ENCODE measurements around the gene SPATS2L. TPM values are rescaled to one million over a fixed set of nuclear protein-coding genes. Genes with fewer than 3 reads are reported as not detected.

SPATS2L gene
- total and polyA plus RNA-seq, 2 of the 13 experiments (the other 11 are each of a cell fraction or from before 2014, with no cell fraction given), result 154 to 212 TPM

DNA sequence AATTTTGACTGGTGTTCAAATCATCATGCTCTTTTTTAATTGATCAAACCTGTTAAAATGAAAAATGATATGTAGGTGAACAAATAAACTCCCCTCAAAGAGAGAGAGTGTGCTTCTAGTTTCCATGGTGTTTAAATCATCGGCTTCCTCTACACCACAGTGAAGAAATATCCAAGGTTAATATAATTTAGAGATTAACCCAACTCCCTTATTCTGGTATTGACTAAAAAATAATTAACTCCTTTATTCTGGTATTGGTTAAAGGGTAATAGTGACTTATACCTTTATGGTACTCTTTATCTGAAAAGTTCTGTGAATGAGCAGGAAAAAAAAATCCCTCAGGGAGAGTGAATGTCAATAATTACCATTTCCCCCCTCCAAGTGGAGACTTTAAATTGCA lies 93.1 kb downstream of the SPATS2L start:
- BruUV-seq (replicated peaks), result no TSS peak
- CTCF ChIA-PET (ENCODE audit: low intra/inter-chr PET ratio, low total read pairs), result no interaction called here
- H3K27me3 ChIP-seq (ENCODE audit: control insufficient read depth in 1 of 2, insufficient read depth in 2 of 2, low read length in 2 of 2), result no peaks in the 10 kb centered on the region
- H4K20me1 ChIP-seq (ENCODE audit: insufficient read depth, low read length), result no peaks in the 10 kb centered on the region
- DNase-seq (ENCODE audit: low spot score), result no peak
- peaks cover 31% of the 10 kb centered on the region for H3K4me1 ChIP-seq (ENCODE audit: insufficient read depth, low read length)
- H3K79me2 ChIP-seq (ENCODE audit: insufficient read depth, low read length), result peaks cover 37% of the 10 kb centered on the region
- no peak overlapping the region for H3K9ac ChIP-seq (ENCODE audit: insufficient read depth, low read depth, low read length)
- no peak for ATAC-seq
- no peak overlapping the region for H2AFZ ChIP-seq (ENCODE audit: low read length)
- FAIRE-seq, result no peak
- 98% methylated on average over 1 of the region's 1 CpG for WGBS (ENCODE audit: low lambda C conversion rate)
- peaks cover 16 to 46% of the 10 kb centered on the region in 2 experiments for H3K36me3 ChIP-seq (replicated peaks in 1 of 2; ENCODE audit: control insufficient read depth in 1 of 2, insufficient read depth in 2 of 2, low read length in 2 of 2)
- no peak overlapping the region for H3K4me2 ChIP-seq (ENCODE audit: low read depth, low read length)
- in situ Hi-C loops (cut with HindIII; ENCODE audit: extremely low pct_ligation_motif_present, low pct_unique_long_range_greater_than_20kb), result loop anchor here (10.0 kb wide), 1 partner anchor 175 kb away; no protein-coding TSS in a partner anchor
- POLR2A ChIA-PET, result no interaction called here
- H3K9me3 ChIP-seq (ENCODE audit: low read length), result no peaks in the 10 kb centered on the region
- H3K27ac ChIP-seq (ENCODE audit: extremely low read length, insufficient read depth, low read length), result no peak overlapping the region
- intact Hi-C loops (cut with micrococcal nuclease; ENCODE audit: unreplicated experiment), result loop anchor here (10.0 kb wide), 2 partner anchors 345 to 415 kb away; no protein-coding TSS in a partner anchor
- H3K4me3 ChIP-seq (replicated peaks in 1 of 3; ENCODE audit: insufficient read depth in 1 of 3, low read depth in 2 of 3, low read length in 3 of 3), result no peak overlapping the region
- no peak for TF ChIP-seq MYNN (CRISPR knock-in tag; IDR thresholded peaks at IDR 0.05; ENCODE audit: low read depth)
- TF ChIP-seq MED8 (CRISPR knock-in tag; IDR thresholded peaks at IDR 0.05; ENCODE audit: insufficient replicate concordance), result no peak
- no peak for TF ChIP-seq RARA (CRISPR knock-in tag; IDR thresholded peaks at IDR 0.05)
- TF ChIP-seq ZNF558 (CRISPR knock-in tag; IDR thresholded peaks at IDR 0.05; ENCODE audit: borderline replicate concordance), result no peak
- no peak for TF ChIP-seq ZNF510 (CRISPR knock-in tag; IDR thresholded peaks at IDR 0.05; ENCODE audit: low read depth)
- TF ChIP-seq STAT6 (CRISPR knock-in tag; IDR thresholded peaks at IDR 0.05; ENCODE audit: borderline replicate concordance), result no peak
- TF ChIP-seq, protein P1, sequence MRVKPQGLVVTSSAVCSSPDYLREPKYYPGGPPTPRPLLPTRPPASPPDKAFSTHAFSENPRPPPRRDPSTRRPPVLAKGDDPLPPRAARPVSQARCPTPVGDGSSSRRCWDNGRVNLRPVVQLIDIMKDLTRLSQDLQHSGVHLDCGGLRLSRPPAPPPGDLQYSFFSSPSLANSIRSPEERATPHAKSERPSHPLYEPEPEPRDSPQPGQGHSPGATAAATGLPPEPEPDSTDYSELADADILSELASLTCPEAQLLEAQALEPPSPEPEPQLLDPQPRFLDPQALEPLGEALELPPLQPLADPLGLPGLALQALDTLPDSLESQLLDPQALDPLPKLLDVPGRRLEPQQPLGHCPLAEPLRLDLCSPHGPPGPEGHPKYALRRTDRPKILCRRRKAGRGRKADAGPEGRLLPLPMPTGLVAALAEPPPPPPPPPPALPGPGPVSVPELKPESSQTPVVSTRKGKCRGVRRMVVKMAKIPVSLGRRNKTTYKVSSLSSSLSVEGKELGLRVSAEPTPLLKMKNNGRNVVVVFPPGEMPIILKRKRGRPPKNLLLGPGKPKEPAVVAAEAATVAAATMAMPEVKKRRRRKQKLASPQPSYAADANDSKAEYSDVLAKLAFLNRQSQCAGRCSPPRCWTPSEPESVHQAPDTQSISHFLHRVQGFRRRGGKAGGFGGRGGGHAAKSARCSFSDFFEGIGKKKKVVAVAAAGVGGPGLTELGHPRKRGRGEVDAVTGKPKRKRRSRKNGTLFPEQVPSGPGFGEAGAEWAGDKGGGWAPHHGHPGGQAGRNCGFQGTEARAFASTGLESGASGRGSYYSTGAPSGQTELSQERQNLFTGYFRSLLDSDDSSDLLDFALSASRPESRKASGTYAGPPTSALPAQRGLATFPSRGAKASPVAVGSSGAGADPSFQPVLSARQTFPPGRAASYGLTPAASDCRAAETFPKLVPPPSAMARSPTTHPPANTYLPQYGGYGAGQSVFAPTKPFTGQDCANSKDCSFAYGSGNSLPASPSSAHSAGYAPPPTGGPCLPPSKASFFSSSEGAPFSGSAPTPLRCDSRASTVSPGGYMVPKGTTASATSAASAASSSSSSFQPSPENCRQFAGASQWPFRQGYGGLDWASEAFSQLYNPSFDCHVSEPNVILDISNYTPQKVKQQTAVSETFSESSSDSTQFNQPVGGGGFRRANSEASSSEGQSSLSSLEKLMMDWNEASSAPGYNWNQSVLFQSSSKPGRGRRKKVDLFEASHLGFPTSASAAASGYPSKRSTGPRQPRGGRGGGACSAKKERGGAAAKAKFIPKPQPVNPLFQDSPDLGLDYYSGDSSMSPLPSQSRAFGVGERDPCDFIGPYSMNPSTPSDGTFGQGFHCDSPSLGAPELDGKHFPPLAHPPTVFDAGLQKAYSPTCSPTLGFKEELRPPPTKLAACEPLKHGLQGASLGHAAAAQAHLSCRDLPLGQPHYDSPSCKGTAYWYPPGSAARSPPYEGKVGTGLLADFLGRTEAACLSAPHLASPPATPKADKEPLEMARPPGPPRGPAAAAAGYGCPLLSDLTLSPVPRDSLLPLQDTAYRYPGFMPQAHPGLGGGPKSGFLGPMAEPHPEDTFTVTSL (CRISPR knock-in tag; IDR thresholded peaks at IDR 0.05; ENCODE audit: borderline replicate concordance), result no peak
- TF ChIP-seq, protein P2, sequence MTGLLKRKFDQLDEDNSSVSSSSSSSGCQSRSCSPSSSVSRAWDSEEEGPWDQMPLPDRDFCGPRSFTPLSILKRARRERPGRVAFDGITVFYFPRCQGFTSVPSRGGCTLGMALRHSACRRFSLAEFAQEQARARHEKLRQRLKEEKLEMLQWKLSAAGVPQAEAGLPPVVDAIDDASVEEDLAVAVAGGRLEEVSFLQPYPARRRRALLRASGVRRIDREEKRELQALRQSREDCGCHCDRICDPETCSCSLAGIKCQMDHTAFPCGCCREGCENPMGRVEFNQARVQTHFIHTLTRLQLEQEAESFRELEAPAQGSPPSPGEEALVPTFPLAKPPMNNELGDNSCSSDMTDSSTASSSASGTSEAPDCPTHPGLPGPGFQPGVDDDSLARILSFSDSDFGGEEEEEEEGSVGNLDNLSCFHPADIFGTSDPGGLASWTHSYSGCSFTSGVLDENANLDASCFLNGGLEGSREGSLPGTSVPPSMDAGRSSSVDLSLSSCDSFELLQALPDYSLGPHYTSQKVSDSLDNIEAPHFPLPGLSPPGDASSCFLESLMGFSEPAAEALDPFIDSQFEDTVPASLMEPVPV (CRISPR knock-in tag; IDR thresholded peaks at IDR 0.05), result no peak
- TF ChIP-seq, protein P3, sequence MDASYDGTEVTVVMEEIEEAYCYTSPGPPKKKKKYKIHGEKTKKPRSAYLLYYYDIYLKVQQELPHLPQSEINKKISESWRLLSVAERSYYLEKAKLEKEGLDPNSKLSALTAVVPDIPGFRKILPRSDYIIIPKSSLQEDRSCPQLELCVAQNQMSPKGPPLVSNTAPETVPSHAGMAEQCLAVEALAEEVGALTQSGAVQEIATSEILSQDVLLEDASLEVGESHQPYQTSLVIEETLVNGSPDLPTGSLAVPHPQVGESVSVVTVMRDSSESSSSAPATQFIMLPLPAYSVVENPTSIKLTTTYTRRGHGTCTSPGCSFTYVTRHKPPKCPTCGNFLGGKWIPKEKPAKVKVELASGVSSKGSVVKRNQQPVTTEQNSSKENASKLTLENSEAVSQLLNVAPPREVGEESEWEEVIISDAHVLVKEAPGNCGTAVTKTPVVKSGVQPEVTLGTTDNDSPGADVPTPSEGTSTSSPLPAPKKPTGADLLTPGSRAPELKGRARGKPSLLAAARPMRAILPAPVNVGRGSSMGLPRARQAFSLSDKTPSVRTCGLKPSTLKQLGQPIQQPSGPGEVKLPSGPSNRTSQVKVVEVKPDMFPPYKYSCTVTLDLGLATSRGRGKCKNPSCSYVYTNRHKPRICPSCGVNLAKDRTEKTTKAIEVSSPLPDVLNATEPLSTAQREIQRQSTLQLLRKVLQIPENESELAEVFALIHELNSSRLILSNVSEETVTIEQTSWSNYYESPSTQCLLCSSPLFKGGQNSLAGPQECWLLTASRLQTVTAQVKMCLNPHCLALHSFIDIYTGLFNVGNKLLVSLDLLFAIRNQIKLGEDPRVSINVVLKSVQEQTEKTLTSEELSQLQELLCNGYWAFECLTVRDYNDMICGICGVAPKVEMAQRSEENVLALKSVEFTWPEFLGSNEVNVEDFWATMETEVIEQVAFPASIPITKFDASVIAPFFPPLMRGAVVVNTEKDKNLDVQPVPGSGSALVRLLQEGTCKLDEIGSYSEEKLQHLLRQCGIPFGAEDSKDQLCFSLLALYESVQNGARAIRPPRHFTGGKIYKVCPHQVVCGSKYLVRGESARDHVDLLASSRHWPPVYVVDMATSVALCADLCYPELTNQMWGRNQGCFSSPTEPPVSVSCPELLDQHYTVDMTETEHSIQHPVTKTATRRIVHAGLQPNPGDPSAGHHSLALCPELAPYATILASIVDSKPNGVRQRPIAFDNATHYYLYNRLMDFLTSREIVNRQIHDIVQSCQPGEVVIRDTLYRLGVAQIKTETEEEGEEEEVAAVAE (CRISPR knock-in tag; IDR thresholded peaks at IDR 0.05; ENCODE audit: borderline replicate concordance), result no peak
